Measurements from ENCODE around the gene S100A10.

The S100A10 gene

GRCh38 chr1:152035539-152036266 is 42.0 kb upstream of the S100A10 start:
- peak overlapping the region; percentile 93 for H3K4me3 ChIP-seq (ENCODE audit: low read depth, low read length)
- TF ChIP-seq CTCF (IDR thresholded peaks at IDR 0.05; ENCODE audit: low read depth, low read length), result no peak
- in situ Hi-C loops (cut with HindIII; ENCODE audit: low sequenced_read_pairs), result no loop called here
- peak; percentile 31 for DNase-seq (ENCODE audit: low read depth, low spot score)

GRCh38 chr1:152034654-152035538 is 41.2 kb upstream of the S100A10 start:
- DNase-seq (ENCODE audit: low read depth, low spot score), result peak; percentile 64

GRCh38 chr1:152034324-152034653 is 40.6 kb upstream of the S100A10 start:
- DNase-seq (ENCODE audit: low read depth, low spot score), result no peak
- H3K4me3 ChIP-seq (ENCODE audit: low read depth, low read length), result peak overlapping the region; percentile 93
- in situ Hi-C loops (cut with HindIII; ENCODE audit: low sequenced_read_pairs), result no loop called here
- TF ChIP-seq CTCF (IDR thresholded peaks at IDR 0.05; ENCODE audit: low read depth, low read length), result no peak

More at GRCh38 chr1:152034654-152035538, 41.2 kb upstream of the S100A10 start:
- in situ Hi-C loops (cut with HindIII; ENCODE audit: low sequenced_read_pairs), result no loop called here
- TF ChIP-seq CTCF (IDR thresholded peaks at IDR 0.05; ENCODE audit: low read depth, low read length), result peak; percentile 80
- H3K4me3 ChIP-seq (ENCODE audit: low read depth, low read length), result peak overlapping the region; percentile 93

GRCh38 chr1:152029929-152030211 is 36.2 kb upstream of the S100A10 start:
- TF ChIP-seq CTCF (IDR thresholded peaks at IDR 0.05; ENCODE audit: low read depth, low read length), result no peak
- no peak for DNase-seq (ENCODE audit: low read depth, low spot score)
- in situ Hi-C loops (cut with HindIII; ENCODE audit: low sequenced_read_pairs), result no loop called here
- H3K4me3 ChIP-seq (ENCODE audit: low read depth, low read length), result no peak overlapping the region

GRCh38 chr1:152029144-152029928 is 35.7 kb upstream of the S100A10 start:
- in situ Hi-C loops (cut with HindIII; ENCODE audit: low sequenced_read_pairs), result no loop called here
- H3K4me3 ChIP-seq (ENCODE audit: low read depth, low read length), result no peak overlapping the region
- TF ChIP-seq CTCF (IDR thresholded peaks at IDR 0.05; ENCODE audit: low read depth, low read length), result no peak
- peak; percentile 65 for DNase-seq (ENCODE audit: low read depth, low spot score)

- in situ Hi-C loops (cut with HindIII; ENCODE audit: low sequenced_read_pairs), result no loop called here
- H3K4me3 ChIP-seq (ENCODE audit: low read depth, low read length), result no peak overlapping the region
- TF ChIP-seq CTCF (IDR thresholded peaks at IDR 0.05; ENCODE audit: low read depth, low read length), result no peak
- DNase-seq (ENCODE audit: low read depth, low spot score), result no peak
Observed at GRCh38 chr1:152026895-152027294, 33.2 kb upstream of the S100A10 start.

Data from astrocyte of the spinal cord (primary cell).